GM19395 (cell line): Measurements from ENCODE around the gene TACC2.
"Not testable (repeated sequence)": the region's sequence is repeated elsewhere in the genome, so short reads cannot be mapped to it uniquely, and the experiment has no call there.

Experiments
- ATAC-seq: cut with Tn5 transposase; IDR thresholded peaks from one replicate; pipeline ENCODE4 v1.9.1; 2021; ENCODE audit warnings: mild to moderate bottlenecking, moderate library complexity; ENCODE audit not compliant: unreplicated experiment

Gene TACC2

GRCh38 chr10:122055252-122055651, 66.3 kb downstream of the TACC2 start:
- ATAC-seq, result no peak

- no peak for ATAC-seq
Measured at GRCh38 chr10:122056431-122057094, 67.6 kb downstream of the TACC2 start.

GRCh38 chr10:122057841-122058413, 69.0 kb downstream of the TACC2 start:
- no peak for ATAC-seq

- ATAC-seq, result no peak
Measured at GRCh38 chr10:122060250-122060649, 71.3 kb downstream of the TACC2 start.

GRCh38 chr10:122062831-122063674, 74.1 kb downstream of the TACC2 start:
- ATAC-seq, result no peak

GRCh38 chr10:122066337-122066939, 77.5 kb downstream of the TACC2 start:
- not testable (repeated sequence) for ATAC-seq

- no peak for ATAC-seq
Measured at GRCh38 chr10:122068844-122069243, 79.9 kb downstream of the TACC2 start.

- ATAC-seq, result no peak
Measured at GRCh38 chr10:122072491-122072890, 83.5 kb downstream of the TACC2 start.

GRCh38 chr10:122073508-122073907, 84.5 kb downstream of the TACC2 start:
- ATAC-seq, result no peak

- ATAC-seq, result no peak
Measured at GRCh38 chr10:122075171-122075570, 86.2 kb downstream of the TACC2 start.

- not testable (repeated sequence) for ATAC-seq
Measured at GRCh38 chr10:122075876-122076275, 86.9 kb downstream of the TACC2 start.

- no peak for ATAC-seq
Measured at GRCh38 chr10:122077311-122077875, 88.4 kb downstream of the TACC2 start.

GRCh38 chr10:122078326-122078725, 89.4 kb downstream of the TACC2 start:
- ATAC-seq, result no peak

GRCh38 chr10:122078965-122079795, 90.2 kb downstream of the TACC2 start:
- no peak for ATAC-seq

- ATAC-seq, result no peak
Measured at GRCh38 chr10:122082616-122083477, 93.9 kb downstream of the TACC2 start.

- ATAC-seq, result no peak
Measured at GRCh38 chr10:122083478-122084025, 94.6 kb downstream of the TACC2 start.

- ATAC-seq, result no peak
Measured at GRCh38 chr10:122084286-122085041, 95.5 kb downstream of the TACC2 start.

GRCh38 chr10:122085423-122085911, 96.5 kb downstream of the TACC2 start:
- ATAC-seq, result no peak
